ENCODE results near the gene HAX1.
A peak's percentile ranks its signal among the peaks of the same experiment; 100 is the strongest.

Gene HAX1

DNA sequence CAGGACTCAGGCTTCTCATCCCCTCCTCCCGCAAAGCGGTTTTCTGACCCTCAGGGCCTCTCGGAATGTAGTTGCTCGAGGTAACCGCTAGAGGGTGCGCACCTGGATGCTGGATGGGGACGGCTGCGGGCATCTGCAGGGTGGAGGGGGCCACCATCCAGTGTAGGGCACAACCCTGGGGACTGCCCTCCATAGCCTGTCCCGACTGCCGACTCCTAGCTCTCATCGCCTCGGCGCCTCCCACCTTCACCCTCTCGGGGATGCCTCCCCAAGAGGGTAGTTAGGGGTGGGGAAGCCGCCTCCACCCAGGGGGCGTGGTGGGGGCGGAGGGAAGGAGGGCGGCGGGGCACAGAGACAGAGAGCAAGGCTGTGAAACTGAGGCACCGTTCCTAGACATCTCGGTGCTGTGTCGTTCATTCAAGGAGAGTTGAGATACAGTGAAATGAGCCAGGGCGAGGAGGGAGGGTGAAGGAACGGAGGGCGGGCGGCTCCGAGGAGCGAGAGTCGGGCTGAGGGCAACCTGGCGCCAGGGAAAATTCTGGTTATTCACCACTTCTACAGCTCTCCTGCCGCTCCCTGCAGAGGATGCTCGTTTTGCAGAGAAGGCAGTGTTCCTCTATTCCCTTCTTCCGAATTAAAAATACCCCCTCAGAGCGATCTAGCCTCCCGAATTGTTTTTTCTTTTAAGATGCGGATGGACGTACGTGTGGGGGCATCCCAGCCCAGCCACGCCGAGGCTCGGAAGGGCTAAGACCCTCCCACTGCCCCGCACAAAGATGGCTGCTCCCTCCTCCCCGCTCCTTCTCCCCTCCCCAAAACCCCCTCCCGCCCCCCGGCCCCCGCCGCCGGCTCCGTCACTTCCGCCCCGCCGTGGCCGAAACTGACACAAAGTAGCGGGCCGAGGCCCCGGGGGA is 52.5 kb downstream of the HAX1 start, which contains the start of gene ATP8B2 (continued):
- TF ChIP-seq ZNF449 (tag by site-specific recombination; IDR thresholded peaks at IDR 0.05) (0 out of 2 replicates have a peak, but pooled peaks have one; percentile 21), KLF16 (tag by site-specific recombination; IDR thresholded peaks at IDR 0.05) (peak; percentile 89), TRIM28 (IDR thresholded peaks at IDR 0.05; ENCODE audit: borderline replicate concordance, low read length) (0 out of 2 replicates have a peak, but pooled peaks have one; percentile 14), KLF9 (tag by site-specific recombination; IDR thresholded peaks at IDR 0.05; ENCODE audit: low read depth) (peak; percentile 97), YY1 (tag by site-specific recombination; IDR thresholded peaks at IDR 0.05) (peak; percentile 50; the same call in 1 of the 2 replicates), KLF7 (tag by site-specific recombination; IDR thresholded peaks at IDR 0.05; ENCODE audit: borderline replicate concordance) (peak; percentile 46; the same call in 1 of the 2 replicates), GLIS2 (tag by site-specific recombination; IDR thresholded peaks at IDR 0.05) (peak; percentile 96), ZNF558 (tag by site-specific recombination; IDR thresholded peaks at IDR 0.05) (no peak), ZBTB20 (tag by site-specific recombination; IDR thresholded peaks at IDR 0.05) (peak; percentile 83), ZNF621 (tag by site-specific recombination; IDR thresholded peaks at IDR 0.05) (no peak), ZBTB48 (tag by site-specific recombination; IDR thresholded peaks at IDR 0.05) (peak; percentile 70), PATZ1 (tag by site-specific recombination; IDR thresholded peaks at IDR 0.05) (peak; percentile 99), ZNF561 (tag by site-specific recombination; IDR thresholded peaks at IDR 0.05; ENCODE audit: borderline replicate concordance) (peak; percentile 55; the same call in 1 of the 2 replicates), REPIN1 (tag by site-specific recombination; IDR thresholded peaks at IDR 0.05; ENCODE audit: low read depth) (peak; percentile 38; the same call in 1 of the 2 replicates), ZNF133 (tag by site-specific recombination; IDR thresholded peaks at IDR 0.05) (no peak), ZNF701 (tag by site-specific recombination; IDR thresholded peaks at IDR 0.05) (no peak)
- TF ChIP-seq, protein P1, sequence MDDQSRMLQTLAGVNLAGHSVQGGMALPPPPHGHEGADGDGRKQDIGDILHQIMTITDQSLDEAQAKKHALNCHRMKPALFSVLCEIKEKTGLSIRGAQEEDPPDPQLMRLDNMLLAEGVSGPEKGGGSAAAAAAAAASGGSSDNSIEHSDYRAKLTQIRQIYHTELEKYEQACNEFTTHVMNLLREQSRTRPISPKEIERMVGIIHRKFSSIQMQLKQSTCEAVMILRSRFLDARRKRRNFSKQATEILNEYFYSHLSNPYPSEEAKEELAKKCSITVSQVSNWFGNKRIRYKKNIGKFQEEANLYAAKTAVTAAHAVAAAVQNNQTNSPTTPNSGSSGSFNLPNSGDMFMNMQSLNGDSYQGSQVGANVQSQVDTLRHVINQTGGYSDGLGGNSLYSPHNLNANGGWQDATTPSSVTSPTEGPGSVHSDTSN (CRISPR knock-in tag; IDR thresholded peaks at IDR 0.05), result 0 out of 2 replicates have a peak, but pooled peaks have one; percentile 26
- TF ChIP-seq, protein P2, sequence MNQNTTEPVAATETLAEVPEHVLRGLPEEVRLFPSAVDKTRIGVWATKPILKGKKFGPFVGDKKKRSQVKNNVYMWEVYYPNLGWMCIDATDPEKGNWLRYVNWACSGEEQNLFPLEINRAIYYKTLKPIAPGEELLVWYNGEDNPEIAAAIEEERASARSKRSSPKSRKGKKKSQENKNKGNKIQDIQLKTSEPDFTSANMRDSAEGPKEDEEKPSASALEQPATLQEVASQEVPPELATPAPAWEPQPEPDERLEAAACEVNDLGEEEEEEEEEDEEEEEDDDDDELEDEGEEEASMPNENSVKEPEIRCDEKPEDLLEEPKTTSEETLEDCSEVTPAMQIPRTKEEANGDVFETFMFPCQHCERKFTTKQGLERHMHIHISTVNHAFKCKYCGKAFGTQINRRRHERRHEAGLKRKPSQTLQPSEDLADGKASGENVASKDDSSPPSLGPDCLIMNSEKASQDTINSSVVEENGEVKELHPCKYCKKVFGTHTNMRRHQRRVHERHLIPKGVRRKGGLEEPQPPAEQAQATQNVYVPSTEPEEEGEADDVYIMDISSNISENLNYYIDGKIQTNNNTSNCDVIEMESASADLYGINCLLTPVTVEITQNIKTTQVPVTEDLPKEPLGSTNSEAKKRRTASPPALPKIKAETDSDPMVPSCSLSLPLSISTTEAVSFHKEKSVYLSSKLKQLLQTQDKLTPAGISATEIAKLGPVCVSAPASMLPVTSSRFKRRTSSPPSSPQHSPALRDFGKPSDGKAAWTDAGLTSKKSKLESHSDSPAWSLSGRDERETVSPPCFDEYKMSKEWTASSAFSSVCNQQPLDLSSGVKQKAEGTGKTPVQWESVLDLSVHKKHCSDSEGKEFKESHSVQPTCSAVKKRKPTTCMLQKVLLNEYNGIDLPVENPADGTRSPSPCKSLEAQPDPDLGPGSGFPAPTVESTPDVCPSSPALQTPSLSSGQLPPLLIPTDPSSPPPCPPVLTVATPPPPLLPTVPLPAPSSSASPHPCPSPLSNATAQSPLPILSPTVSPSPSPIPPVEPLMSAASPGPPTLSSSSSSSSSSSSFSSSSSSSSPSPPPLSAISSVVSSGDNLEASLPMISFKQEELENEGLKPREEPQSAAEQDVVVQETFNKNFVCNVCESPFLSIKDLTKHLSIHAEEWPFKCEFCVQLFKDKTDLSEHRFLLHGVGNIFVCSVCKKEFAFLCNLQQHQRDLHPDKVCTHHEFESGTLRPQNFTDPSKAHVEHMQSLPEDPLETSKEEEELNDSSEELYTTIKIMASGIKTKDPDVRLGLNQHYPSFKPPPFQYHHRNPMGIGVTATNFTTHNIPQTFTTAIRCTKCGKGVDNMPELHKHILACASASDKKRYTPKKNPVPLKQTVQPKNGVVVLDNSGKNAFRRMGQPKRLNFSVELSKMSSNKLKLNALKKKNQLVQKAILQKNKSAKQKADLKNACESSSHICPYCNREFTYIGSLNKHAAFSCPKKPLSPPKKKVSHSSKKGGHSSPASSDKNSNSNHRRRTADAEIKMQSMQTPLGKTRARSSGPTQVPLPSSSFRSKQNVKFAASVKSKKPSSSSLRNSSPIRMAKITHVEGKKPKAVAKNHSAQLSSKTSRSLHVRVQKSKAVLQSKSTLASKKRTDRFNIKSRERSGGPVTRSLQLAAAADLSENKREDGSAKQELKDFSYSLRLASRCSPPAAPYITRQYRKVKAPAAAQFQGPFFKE (tag by site-specific recombination; IDR thresholded peaks at IDR 0.05; ENCODE audit: borderline replicate concordance), result no peak
- TF ChIP-seq, protein P3, sequence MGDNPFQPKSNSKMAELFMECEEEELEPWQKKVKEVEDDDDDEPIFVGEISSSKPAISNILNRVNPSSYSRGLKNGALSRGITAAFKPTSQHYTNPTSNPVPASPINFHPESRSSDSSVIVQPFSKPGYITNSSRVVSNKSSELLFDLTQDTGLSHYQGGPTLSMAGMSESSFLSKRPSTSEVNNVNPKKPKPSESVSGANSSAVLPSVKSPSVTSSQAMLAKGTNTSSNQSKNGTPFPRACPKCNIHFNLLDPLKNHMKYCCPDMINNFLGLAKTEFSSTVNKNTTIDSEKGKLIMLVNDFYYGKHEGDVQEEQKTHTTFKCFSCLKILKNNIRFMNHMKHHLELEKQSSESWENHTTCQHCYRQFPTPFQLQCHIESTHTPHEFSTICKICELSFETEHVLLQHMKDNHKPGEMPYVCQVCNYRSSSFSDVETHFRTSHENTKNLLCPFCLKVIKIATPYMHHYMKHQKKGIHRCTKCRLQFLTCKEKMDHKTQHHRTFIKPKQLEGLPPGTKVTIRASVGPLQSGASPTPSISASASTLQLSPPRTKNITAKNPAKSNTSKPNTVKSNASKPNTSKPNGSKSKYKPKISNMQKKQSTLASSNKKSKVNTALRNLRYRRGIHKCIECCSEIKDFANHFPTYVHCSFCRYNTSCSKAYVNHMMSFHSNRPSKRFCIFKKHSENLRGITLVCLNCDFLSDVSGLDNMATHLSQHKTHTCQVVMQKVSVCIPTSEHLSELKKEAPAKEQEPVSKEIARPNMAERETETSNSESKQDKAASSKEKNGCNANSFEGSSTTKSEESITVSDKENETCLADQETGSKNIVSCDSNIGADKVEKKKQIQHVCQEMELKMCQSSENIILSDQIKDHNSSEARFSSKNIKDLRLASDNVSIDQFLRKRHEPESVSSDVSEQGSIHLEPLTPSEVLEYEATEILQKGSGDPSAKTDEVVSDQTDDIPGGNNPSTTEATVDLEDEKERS (tag by site-specific recombination; IDR thresholded peaks at IDR 0.05), result no peak
- TF ChIP-seq, protein P4, sequence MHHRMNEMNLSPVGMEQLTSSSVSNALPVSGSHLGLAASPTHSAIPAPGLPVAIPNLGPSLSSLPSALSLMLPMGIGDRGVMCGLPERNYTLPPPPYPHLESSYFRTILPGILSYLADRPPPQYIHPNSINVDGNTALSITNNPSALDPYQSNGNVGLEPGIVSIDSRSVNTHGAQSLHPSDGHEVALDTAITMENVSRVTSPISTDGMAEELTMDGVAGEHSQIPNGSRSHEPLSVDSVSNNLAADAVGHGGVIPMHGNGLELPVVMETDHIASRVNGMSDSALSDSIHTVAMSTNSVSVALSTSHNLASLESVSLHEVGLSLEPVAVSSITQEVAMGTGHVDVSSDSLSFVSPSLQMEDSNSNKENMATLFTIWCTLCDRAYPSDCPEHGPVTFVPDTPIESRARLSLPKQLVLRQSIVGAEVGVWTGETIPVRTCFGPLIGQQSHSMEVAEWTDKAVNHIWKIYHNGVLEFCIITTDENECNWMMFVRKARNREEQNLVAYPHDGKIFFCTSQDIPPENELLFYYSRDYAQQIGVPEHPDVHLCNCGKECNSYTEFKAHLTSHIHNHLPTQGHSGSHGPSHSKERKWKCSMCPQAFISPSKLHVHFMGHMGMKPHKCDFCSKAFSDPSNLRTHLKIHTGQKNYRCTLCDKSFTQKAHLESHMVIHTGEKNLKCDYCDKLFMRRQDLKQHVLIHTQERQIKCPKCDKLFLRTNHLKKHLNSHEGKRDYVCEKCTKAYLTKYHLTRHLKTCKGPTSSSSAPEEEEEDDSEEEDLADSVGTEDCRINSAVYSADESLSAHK (tag by site-specific recombination; IDR thresholded peaks at IDR 0.05), result no peak

Data from HEK293 (cell line).